ENCODE data around the gene LIPC. TPM values are rescaled to one million over a fixed set of nuclear protein-coding genes. Genes with fewer than 3 reads are reported as not detected.

The LIPC gene
- total RNA-seq, 1 experiment from 2014 or later, result not detected

- Mint-ChIP-seq H3K4me3 (no peak overlapping the region), H3K27me3 (ENCODE audit: low read depth) (peaks cover 10% of the 10 kb centered on the region), H3K27ac (no peak overlapping the region), H3K4me1 (peaks cover 53% of the 10 kb centered on the region), H3K36me3 (no peaks in the 10 kb centered on the region), H3K9me3 (no peaks in the 10 kb centered on the region)
- no peak for TF ChIP-seq FOXP1 (CRISPR knock-in tag; IDR thresholded peaks at IDR 0.05; ENCODE audit: borderline replicate concordance)
- TF ChIP-seq ZSCAN18 (CRISPR knock-in tag; IDR thresholded peaks at IDR 0.05), result no peak
- no peak for TF ChIP-seq SP1 (CRISPR knock-in tag; conservative IDR thresholded peaks at IDR 0.05)
- no peak for TF ChIP-seq ZNF219 (CRISPR knock-in tag; IDR thresholded peaks at IDR 0.05; ENCODE audit: borderline replicate concordance)
- TF ChIP-seq ZNF263 (CRISPR knock-in tag; IDR thresholded peaks at IDR 0.05; ENCODE audit: low read depth), result no peak
- TF ChIP-seq OVOL2 (CRISPR knock-in tag; IDR thresholded peaks at IDR 0.05; ENCODE audit: borderline replicate concordance), result no peak
- TF ChIP-seq TEAD4 (CRISPR knock-in tag; IDR thresholded peaks at IDR 0.05), result no peak
- no peak for TF ChIP-seq MXD4 (CRISPR knock-in tag; IDR thresholded peaks at IDR 0.05; ENCODE audit: borderline replicate concordance)
- no peak for TF ChIP-seq KAT7 (CRISPR knock-in tag; IDR thresholded peaks at IDR 0.05; ENCODE audit: borderline replicate concordance)
- no peak for TF ChIP-seq STAT6 (CRISPR knock-in tag; conservative IDR thresholded peaks at IDR 0.05; ENCODE audit: low read depth)
- TF ChIP-seq ATF6 (CRISPR knock-in tag; IDR thresholded peaks at IDR 0.05), result no peak
- CTCF ChIA-PET, result interaction anchor here (1.4 to 1.5 kb wide), 2 partner anchors 213 to 330 kb away, joined by 3 to 4 read pairs; no protein-coding TSS in a partner anchor
- ATAC-seq, result 0 out of 2 replicates have a peak, but pooled peaks have one; percentile 44
- DNase-seq (ENCODE audit: low spot score), result peak; percentile 26
- POLR2A ChIA-PET, result no interaction called here
These were observed 9.1 kb downstream of the LIPC start for GRCh38 chr15:58440922-58441321.

- H3K4me3 Mint-ChIP-seq, result no peak overlapping the region
- no peak overlapping the region for H3K27ac Mint-ChIP-seq
- no peaks in the 10 kb centered on the region for H3K9me3 Mint-ChIP-seq
- peaks cover 53% of the 10 kb centered on the region for H3K4me1 Mint-ChIP-seq
- ChIA-PET CTCF (interaction anchor here (1.4 to 1.5 kb wide), 2 partner anchors 214 to 329 kb away, joined by 3 to 4 read pairs; no protein-coding TSS in a partner anchor), POLR2A (no interaction called here)
- ATAC-seq, result no peak
- no peaks in the 10 kb centered on the region for H3K36me3 Mint-ChIP-seq
- TF ChIP-seq CDX4 (CRISPR knock-in tag; IDR thresholded peaks at IDR 0.05; ENCODE audit: borderline replicate concordance), result no peak
- no peak for TF ChIP-seq ERG (CRISPR knock-in tag; IDR thresholded peaks at IDR 0.05)
- no peak for DNase-seq (ENCODE audit: low spot score)
- H3K27me3 Mint-ChIP-seq (ENCODE audit: low read depth), result peaks cover 10% of the 10 kb centered on the region
These were observed 9.7 kb downstream of the LIPC start for GRCh38 chr15:58441376-58442070.
